HG02885 (cell line): ENCODE data around the gene SRPX.

Experiments
- ATAC-seq: cut with Tn5 transposase; IDR thresholded peaks from one replicate; pipeline ENCODE4 v1.9.1; 2021; ENCODE audit warnings: mild to moderate bottlenecking; ENCODE audit not compliant: unreplicated experiment, poor library complexity

Gene SRPX

DNA sequence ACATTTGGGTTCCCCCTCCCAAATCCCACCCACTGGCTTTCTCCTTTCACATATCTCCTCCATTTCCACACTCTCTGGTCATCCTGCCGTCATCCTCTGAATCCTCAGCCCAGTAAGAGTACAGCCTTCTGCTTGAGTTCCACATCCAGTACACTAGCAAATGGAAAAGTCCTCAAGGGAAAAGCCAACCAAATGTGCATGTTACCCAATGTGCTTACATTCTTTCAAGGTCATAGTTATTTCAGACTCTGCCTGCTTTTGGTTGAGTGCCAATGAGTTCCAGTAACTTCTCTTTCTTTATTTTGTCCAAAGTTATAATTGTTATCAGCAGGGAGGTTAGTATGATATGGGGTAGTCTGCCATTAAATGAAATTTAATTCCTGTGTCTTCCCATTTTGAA lies 78.1 kb downstream of the SRPX start:
- ATAC-seq: no peak

DNA sequence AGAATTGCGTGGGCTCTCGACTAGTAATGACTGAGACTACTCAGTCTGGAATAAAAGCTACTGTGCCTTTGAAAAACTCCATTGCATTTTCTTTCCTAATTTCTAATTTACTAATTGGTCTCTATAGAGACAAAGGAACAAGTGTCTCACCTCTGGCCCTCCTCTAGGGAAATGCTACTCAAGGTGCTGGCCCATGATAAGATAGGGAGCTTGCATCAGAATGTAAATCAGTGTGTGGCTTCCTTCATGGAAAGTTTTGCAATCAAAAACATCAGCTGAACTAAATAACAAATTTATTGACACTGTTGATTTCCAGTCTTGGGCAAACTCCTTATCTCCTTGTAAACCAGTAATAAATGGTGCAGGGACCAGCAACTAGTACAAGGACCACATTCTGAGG lies 81.8 kb downstream of the SRPX start:
- ATAC-seq: no peak

- no peak for ATAC-seq
These were observed 82.3 kb downstream of the SRPX start for GRCh38 chrX:38138157-38138891.

GRCh38 chrX:38129366-38129765 lies 91.3 kb downstream of the SRPX start:
- ATAC-seq: no peak

- ATAC-seq: no peak
These were observed 92.7 kb downstream of the SRPX start for GRCh38 chrX:38127961-38128360.

DNA sequence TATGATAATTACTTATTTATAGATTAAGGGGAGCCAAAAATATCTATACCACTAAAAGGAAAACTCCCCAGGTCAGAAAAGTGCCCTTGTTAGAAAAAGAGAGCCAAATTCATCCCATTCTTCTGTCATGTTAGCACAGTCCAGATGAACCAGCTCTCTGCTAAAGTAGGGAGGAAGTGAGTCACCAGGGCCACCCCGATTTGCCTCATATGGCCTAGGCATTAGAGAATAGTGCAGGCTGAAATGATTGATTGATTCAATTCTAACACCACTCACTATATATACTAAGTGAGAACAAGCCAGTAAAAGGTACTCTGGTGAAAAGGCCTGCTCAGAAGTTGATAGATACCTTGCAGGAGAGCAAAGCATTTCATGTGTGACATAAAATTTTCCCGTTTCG lies 94.5 kb downstream of the SRPX start:
- ATAC-seq: no peak

DNA sequence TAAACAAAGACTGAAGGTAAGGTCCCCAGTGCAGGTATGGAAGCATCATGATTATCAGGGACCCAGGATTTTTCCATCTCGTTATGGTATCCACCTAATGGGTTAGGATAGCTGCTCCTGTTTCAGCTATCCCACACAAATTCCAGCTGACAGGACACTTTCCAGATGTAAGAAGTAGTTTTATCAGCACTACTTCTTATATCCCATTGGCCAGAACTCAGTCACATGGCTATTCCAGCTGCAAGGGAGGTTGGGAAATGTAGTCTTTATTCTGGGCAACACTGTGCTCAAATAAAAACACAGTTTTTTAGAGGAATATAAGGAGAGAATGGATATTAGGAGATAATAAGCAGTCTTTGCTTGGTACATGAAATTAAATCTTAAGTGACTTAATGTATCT lies 96.7 kb downstream of the SRPX start:
- ATAC-seq: no peak

DNA sequence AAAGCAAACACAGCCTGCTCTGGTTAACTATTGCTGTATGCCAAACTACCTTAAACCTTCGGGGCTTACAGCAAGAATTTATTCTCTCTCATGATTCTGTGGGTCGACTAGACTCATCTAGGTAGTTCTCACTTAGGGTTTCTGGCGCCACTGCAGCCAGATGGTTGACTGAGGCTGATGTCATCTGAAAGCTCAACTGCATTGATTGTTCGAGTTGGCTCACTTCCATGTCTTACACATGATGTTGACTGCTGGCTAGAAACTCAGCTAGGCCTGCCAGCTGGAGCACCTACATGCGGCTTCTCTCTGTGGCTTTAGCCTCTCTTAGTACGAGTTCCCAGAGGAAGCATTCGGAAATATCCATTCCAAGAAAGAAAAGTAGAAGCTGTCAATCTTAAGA lies 103.2 kb downstream of the SRPX start:
- ATAC-seq: peak; percentile 84

GRCh38 chrX:38116706-38117105 lies 104.0 kb downstream of the SRPX start:
- ATAC-seq: no peak

DNA sequence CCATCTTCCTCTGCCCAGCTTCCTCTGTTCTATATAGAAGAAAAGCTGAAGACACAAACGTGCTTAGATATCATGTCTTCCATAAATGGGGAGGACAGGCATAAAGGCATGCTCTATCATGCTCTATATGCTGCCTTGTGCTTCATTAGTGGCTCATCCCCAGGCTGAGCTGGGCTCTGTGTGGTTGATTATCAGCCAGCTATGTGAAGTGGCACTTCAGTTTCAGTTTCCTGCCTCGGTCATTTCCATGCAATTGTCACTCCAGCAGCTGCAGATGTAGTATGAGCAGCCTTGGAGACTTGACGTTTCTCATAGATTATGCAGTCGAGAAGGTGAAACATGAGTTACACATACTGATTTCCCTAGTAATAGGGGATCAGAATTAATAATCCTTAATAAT lies 108.1 kb downstream of the SRPX start:
- ATAC-seq: no peak

DNA sequence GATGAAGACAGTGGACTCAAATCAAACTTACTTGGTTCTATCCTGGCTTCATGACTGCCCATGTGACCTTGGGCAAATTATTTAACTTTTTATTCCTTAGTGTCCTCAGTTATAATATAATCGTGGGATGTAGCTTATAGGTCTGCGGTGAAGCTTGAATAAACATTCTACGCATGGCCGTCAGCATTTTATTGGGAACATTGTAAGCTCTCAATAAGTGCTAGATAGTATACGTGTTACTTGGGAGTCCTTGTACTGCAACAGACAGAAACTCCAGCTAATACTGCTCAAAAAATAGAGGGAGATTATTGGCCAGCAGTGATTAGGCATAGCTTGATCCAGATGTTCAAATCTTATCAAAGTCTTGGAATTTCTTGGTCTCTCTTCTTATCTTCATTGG lies 109.5 kb downstream of the SRPX start:
- no peak for ATAC-seq

GRCh38 chrX:38110231-38110630 lies 110.4 kb downstream of the SRPX start:
- no peak for ATAC-seq

GRCh38 chrX:38109042-38109898 lies 111.4 kb downstream of the SRPX start:
- ATAC-seq: no peak

- ATAC-seq: no peak
These were observed 112.3 kb downstream of the SRPX start for GRCh38 chrX:38108364-38108763.

- ATAC-seq: no peak
These were observed 113.5 kb downstream of the SRPX start for GRCh38 chrX:38106991-38107655.

GRCh38 chrX:38105216-38105725 lies 115.4 kb downstream of the SRPX start:
- no peak for ATAC-seq

DNA sequence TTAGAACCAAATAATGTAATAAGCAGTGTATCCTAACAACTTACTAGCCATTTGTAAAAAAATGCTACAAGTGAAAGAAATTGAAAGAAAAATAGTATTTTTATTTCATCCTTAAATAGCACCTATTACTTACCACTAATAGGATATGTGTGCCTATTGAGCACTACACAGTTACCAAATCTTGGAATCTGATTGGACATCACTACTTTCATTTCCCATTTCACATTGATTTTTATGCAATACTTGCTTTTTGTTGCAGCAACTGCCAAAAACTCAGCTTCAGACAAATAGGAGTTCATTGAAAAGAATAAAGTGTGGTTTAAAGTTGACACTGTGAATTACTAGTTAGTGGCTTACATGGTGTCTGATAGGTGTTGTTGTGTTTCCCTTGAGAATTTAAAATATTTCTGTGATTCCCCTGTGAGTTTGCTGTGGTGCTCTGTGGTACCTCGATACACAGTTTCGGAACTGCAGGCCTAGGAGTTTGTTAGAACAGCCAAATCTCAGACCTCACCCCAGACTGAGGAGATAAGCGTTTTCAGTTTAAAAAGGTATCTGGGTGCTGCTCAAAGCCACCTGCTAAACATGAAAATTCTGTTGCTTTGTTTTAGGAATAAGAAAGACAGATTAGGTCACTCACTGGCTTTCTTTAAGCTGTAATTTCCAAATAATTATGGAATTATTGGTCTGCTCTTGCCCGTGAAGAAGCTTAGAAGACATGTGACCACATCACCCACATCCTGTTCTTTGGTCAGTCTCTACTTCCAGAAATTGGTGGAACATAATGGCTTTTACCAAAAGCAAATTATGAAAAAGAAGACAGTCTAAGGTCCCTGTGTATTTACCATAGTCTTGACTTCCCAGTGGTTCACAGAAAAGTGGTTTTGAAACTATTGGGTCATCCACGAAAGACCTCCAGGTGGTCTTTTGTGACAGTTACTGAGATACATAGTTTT lies 116.5 kb downstream of the SRPX start:
- peak; percentile 86 for ATAC-seq

DNA sequence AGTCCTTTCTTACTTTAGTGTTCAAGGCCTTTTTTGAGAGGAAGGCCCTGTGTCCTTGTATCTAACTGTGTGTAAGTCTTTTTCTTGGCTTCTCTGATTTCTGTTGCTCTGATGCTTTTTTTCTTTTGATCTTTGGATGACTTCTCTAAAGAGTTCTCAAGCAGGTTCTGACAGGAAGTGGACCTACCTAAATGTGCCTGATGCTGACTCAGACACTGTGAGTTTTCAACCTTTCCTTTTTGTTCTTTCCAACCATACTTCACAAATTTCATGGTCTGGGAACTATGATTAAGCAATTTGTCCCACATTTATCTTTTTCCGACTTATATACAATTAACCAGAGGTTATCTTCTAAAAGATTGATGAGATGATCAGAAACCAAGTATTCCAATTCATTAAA lies 117.8 kb downstream of the SRPX start:
- no peak for ATAC-seq

- ATAC-seq: no peak
These were observed 118.4 kb downstream of the SRPX start for GRCh38 chrX:38102240-38102639.

DNA sequence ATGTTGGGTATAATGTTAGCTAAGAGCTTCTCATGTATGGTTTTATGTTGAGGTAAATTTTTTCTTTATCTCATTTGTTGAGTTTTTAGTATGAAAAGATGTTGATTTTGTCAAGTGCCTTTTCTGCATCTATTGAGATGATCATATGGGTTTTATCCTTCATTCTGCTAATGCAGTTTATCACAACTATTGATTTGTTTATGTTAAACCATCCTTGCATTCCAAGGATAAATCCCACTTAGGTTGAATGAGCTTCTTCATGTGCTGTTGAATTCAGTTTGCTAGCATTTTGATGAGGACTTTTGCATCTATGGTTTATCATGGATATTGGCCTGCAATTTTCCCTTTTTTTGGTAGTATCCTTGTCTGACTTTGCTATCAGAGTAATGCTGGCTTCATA lies 121.0 kb downstream of the SRPX start:
- ATAC-seq: no peak
